GM21367 (cell line): ENCODE data around the gene MSRB1.

Source experiments
- ATAC-seq: cut with Tn5 transposase; IDR thresholded peaks from one replicate; pipeline ENCODE4 v1.9.1; 2021; ENCODE audit not compliant: unreplicated experiment

The MSRB1 gene

DNA sequence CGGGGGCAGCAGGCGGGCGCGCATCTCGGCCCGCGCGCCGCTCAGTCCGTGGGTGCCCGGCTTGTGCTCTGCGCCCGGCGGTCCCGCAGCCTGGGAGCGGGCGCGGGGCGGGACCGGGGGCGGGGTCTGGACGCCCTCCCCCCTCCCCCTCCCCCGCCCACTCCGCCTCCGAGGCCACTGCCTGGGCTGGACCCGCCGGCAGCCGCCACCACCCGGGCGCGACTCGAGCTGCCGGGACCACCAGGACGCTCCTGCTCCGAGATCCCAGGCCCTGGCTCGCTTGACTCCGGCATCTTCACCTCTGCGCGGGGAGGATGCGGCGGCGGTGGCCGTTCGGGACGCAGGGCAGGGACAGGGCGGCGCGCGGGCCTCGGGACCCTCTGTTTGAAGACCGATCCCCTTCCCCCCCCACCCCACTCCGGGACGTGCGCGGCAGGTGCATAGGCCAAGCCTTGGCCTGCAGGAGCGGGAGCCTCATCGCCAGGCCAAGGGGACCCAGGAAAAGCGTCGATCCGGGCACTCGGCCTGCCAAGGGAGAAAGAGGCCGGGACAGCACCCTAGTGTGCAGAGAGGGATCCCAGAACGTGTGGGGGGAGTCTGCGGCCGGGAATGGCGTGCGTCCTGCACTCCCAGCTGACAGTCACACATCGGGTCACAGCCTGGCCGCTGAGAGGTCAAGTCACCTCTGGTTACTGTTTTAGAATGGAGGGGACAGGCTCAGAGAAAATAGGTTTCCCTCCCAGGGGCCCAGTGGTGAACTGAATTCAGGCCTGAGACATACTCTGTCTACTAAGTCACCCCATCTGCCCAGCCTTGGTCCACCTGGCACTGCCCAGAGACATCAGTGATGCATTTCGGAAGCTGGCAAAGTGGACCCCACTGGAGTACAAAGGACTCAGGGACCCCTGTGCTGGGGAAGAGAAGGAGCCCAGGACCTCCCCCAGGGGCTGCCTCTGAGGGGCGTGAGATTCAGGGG is 24.4 kb downstream of the MSRB1 start, which contains the start of gene HS3ST6:
Gene HS3ST6, minus strand, starts transcription at position 65 of the 976 bp plus-strand sequence. CDS start 92 bp downstream, outside the sequence.
- ATAC-seq: no peak

- ATAC-seq: no peak
Measured at GRCh38 chr16:1917665-1918350, 25.2 kb downstream of the MSRB1 start.

- no peak for ATAC-seq
Measured at GRCh38 chr16:1917056-1917664, 25.8 kb downstream of the MSRB1 start.

- no peak for ATAC-seq
Measured at GRCh38 chr16:1916640-1916990, 26.4 kb downstream of the MSRB1 start.

DNA sequence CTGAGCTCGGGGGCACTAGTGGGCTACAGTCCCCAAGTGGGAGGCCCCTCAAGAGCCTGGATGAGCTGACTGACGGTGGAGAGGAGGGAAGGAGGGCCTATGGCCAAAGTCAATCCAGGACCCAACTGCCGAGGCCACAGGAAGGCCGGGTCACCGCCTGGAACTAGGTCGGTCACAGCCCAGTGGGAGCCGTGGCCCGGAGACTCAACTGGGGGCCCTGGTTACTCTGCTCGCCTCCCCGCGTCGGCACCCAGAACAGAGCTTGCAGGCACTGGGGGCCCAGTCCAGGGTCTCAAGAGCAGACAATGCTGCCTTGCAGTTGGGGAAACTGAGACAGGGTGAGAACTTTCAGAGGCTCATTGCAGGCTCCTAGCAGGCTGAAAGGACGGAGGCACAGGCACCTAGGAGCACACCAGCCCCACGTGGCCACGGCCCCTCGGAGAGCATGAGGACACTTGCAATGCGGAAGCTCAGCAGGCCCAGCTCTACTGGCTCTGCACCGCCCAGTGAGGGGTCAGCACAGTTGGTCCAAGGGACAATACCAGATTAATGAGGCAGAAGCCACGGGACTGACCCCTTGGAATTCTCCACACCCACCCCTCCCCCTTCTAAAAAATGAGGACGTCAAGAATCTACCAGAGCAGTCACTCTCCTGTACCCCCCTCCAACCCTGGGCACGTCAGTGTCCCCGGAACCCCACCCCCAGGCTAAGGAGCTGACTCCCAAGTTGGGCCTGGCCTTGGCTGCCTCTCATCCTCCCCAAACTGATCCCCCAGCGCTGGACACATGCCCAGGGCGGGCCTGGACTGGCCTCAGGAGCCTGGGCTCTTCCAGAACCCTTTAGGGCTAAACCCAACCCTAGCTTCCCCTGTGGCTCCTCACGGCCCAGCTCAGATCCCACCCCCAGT is 27.0 kb downstream of the MSRB1 start:
- ATAC-seq: no peak

DNA sequence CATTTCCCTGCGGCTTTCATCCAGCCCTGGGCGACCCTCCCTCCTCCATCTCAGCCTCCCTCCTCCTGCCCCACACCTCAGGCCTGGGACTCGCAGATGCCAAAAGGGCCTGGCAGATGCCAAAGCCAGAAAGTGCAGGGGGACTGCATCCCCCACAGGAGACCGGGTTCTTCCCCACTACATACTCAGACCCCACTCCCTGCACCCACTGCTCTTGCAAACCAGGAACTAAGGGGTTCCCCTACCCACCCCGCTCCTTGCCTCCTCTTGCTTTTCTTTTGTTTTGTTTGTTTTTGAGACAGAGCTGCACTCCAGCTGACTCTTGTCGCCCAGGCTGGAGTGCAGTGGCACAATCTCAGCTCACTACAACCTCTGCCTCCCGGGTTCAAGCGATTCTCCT is 28.0 kb downstream of the MSRB1 start:
- no peak for ATAC-seq

GRCh38 chr16:1914084-1914608 is 28.9 kb downstream of the MSRB1 start:
- ATAC-seq: no peak

DNA sequence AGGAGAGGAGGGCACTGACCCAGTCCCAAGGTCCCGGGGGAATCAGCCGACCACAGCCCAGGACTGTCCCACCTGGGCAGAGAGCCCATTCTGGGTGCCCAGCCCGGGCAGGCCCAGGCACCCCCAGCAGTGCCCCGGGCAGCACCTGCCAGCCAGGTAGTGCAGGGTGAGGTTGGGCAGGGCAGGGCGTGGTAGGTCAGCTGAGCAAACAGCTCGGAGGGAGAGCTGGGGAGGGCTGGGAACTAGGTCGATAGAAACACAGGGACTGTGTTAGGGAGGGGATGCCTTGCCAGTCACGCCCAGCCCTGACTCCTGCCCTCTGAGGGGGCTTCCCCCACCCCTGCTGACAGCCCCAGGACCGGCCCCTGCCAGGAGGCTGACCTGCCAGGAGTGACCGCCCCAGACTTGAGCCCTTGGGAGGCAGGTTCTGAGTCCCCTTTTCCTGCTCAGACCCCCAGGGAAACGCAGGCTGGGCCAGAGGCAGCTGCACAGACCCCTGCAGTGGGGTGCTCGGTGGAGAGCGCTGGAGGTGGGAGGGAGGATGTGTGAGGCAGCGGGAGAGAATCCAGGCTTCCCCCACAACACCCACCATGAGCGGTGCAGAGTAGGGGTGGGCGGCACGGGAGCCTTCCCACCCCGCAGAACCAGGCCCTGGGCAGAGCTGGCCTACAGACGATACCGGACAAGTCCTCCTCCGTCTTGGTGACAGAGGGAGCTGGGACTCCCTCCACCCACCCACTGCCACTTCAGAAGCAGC is 29.5 kb downstream of the MSRB1 start:
- no peak for ATAC-seq

- no peak for ATAC-seq
Measured at GRCh38 chr16:1912215-1912543, 30.8 kb downstream of the MSRB1 start.

GRCh38 chr16:1911467-1912214 is 31.4 kb downstream of the MSRB1 start:
- no peak for ATAC-seq

- ATAC-seq: no peak
Measured at GRCh38 chr16:1909561-1910231, 33.3 kb downstream of the MSRB1 start.

- no peak for ATAC-seq
Measured at GRCh38 chr16:1908983-1909382, 34.0 kb downstream of the MSRB1 start.

DNA sequence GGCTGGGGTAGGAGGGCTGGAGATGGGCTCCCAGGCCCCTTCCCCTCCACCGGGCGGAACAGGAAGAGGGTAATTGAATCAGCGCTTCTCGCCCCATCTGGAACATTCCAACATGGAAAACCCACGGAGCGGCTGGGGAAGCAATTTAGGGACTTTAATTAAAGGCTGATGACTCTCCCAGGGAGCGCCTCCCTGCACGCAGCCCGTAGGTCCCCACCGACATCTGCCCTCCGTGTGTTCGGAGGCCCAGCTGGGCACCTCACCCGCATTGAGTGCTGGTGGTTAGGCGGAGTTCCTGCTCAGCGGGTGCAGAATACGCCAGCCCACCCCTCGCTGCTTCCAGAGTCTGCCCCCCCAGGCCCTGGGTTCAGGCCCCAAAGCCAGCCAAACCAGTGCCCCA is 34.8 kb downstream of the MSRB1 start:
- no peak for ATAC-seq

- ATAC-seq: no peak
Measured at GRCh38 chr16:1907226-1907860, 35.7 kb downstream of the MSRB1 start.

GRCh38 chr16:1906846-1907165 is 36.2 kb downstream of the MSRB1 start:
- ATAC-seq: no peak

- no peak for ATAC-seq
Measured at GRCh38 chr16:1906055-1906845, 36.7 kb downstream of the MSRB1 start.
